CD4-positive, alpha-beta T cell treated with Interleukin-15 for 1 hour (primary cell): ENCODE data around the gene C10orf71.

Source experiments
- DNase-seq: peaks from one replicate; pipeline ENCODE4 v3.0.0-alpha.2; 2020

C10orf71 gene, protein sequence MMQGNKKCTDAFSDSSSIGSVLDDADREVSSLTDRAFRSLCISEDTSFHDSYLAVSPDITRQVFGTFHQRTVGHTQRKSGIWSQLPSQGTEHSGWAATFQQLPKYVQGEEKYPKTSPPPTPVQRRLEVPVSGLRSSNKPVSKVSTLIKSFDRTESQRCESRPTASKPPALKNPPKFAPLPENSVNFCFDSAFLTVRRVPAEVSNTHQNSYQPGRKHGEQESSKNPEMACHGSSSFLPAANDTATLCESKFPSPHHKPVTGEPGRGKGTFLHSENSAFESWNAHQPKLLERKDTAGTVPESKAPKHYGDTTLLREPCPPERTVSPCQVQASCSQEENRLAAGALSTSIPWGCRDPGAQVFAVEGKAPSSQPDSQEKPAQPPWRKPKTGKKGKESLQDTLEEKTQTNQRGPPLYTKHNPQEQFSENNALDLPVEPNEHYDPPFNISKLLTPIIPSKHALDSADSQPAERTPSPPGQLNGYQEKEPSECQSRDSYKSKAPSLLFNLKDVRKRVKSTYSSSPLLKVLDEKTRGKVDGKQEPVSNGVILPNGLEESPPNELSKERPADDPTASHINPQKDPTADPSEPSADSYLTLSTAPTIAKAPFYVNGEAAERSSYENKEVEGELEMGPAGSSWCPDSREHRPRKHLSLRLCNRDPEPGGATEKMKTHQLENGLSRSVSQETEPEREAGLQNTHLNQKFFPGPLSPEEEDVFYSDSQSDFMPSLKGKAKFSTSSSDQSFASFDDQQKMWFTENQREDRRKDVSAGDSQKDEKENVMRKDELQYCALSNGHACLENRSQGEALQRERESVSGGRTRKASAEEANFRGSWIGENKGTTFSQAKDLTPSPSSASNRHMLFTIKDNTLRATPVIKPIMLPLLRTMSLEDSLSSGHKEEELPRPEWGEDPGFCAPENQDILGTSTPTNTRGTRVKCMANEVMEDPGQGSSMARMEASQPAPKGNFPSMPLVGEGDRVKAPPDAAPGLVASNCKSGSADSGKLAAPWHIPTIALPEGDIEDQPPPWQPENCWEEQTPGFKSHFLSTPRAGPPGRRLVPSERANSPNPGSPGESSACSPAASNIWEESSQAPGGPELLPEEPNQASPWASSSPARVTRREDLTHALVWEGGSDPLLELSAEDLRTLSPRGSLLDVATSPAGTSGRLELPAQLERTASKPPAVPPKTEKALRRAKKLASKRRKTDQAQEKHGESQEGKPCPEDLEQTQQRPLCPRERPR (N-terminal part only)

DNA sequence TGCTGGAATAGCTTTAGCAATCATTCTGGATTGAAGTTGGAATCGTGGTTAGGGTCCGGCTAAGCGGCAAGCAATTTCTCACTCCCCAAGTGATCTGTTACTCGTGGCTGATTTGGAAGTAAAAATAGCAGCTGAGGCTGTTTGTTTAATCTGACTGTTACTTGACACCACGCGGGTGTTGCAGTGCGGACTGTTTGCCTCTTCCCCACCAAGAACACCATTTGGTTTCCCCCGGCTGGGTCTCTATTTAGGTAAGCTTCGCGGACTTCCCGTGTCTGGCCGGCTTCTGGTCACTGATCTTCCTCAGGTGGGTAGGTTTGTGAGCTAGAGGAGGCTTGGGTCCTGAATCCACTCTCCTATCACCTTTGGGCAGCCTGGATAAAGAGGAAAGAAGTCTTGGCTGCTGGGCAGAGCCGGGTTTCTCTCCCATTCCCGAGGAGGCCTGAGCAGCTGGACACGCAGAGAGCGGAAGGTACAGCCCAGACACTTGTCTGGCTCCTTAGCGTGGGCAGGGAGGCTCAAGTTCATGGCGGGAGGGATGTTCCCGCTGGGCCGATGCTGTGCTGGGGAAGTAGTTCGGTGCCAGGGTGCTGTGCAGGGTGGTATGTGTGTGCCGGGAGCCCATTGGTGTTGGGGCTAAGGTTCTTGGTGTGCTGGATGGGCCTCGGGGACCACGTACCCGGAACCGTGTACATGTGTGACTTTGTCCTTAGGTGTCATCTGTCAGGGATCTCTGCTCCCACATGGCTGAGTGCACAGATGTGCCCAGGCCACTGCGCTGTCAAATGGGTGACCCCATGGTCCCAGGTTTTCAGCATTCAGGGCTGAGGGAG, at the start of gene C10orf71:
Gene C10orf71, plus strand, starts transcription at position 188 of the 833 bp plus-strand sequence. CDS start 23,376 bp downstream, outside the sequence.
- no peak for DNase-seq

DNA sequence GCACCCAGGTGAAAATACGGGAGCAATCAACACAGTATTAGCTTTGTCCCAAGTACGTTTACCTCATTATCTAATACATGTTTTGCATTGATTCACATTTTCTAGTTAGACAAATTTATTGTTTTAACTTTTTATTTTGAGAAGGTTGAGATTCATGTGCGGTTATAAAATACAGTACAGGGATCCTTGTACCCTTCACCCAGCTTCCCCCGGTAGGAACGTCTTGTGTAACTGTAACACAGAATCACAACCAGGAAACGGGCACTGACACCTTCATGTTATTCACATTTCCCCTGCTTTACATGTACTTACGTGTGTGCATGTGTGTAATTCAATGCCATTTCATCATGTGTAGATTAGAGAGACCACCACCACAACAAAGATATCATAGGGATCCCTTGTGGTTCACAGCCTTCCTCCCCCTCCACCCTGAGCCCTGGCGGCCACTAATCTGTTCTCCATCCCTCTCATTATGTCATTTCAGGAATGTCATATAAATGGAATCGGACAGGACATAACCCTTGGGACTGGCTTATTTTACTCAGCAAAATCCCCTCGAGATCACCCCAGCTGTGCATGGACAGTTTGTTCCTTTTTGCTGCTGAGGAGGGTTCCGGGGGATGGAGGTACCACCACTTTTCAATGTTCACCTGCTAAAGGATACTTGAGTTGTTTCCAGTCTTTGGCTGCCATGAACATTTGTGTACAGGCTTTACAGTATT, 46.5 kb upstream of the C10orf71 start:
- DNase-seq: no peak

DNA sequence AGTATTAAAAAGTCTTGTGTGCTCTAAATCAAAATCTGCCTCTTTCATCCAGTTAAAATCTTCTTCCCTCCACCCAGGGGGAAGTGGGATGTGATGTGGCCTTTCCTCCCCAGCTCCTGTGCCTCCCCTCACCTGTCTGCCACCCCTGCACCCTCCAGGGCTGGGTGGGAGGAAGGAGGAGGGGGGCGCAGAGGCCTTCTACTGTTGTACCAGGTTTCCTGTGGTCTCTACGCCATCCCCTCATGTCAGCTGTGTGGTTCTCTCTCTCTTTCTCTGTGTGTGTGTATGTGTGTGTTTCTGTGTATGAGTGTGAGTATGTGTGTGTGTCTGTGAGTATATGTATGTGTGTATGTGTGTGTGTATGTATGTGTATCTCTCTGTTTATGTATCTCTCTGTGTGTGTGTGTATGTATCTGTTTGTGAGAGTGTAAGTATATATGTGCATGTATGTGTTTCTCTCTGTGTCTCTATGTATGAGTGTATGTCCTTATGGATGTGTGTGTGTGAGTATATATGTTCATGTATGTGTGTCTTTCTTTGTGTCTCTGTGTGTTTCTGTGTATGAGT, 45.5 kb upstream of the C10orf71 start:
- DNase-seq: no peak

- DNase-seq: no peak
Observed at GRCh38 chr10:49254150-49254549, 44.8 kb upstream of the C10orf71 start.

GRCh38 chr10:49254556-49255318, 44.2 kb upstream of the C10orf71 start:
- peak; percentile 76 for DNase-seq

DNA sequence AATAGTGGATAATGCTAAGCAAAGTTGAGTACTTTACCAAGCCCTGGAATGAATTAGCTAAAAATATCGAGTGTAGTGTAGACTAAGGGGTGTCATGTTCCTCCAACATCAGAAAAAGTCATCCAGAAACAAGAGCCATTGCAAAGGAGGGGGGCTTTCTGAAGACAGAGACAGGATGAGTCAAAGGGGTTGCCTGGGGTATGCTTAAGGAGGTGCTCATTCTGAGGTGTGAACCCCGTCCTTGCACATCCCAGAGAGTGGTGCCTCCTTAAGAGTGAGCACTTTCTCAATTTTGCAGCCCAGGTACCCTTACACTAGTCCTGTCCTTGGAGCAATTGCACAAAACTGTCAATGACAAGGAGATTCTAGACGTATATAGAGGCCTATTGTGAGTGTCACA, 43.1 kb upstream of the C10orf71 start:
- DNase-seq: no peak

DNA sequence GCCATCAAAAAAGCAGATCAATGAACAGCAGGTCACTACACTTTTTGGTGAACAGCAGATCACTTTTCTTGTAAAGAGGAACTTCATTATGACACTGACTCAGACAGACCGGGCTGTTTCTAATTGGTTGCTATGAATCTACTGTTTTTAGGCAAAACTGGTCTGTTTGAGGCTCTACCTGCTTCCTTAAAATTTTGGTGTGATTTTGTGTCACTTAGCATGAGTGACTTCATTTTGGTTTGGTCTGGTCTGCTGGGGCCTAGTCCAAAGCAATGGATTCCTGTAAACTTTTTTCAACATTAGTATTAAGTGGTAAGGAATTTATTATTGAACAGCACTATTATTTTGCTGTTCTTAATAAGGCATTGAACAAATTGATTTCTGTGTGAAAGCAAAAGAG, 41.8 kb upstream of the C10orf71 start:
- no peak for DNase-seq

DNA sequence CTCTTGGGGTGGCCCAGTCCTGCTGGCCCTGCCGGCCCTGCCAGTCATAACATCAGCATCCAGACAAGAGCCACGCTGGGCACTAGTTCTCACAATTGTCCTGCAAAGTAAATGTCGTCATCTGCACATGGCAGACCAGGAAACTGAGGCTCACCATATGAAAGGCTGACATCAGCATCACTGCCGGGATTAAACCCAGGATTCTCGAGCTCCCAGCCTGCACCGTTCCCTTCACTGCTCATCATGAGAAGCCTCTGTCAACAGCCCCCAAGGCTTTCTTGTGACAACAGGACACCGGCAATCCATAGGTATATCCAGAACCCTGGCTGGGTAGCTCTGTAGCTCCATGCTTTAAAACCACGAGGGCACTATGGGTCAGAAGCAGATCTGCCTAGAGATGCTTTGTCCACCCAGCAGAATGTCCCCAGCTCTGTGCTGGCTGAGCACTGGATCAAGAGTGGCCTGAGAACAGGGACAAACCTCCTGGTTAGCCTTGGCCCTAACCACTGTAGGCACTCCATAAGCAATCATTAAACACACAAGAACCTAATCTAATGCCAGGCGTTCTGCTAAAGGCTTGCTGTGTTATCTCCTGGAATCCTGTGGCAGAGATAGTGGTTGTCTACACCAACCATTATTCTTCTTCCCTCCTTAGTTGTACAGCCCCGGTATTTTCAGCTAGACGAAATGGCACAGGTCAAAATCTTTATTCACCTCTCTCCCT, 41.2 kb upstream of the C10orf71 start:
- no peak for DNase-seq

- no peak for DNase-seq
Observed at GRCh38 chr10:49258350-49258683, 40.7 kb upstream of the C10orf71 start.

GRCh38 chr10:49260644-49261296, 38.2 kb upstream of the C10orf71 start:
- DNase-seq: no peak

DNA sequence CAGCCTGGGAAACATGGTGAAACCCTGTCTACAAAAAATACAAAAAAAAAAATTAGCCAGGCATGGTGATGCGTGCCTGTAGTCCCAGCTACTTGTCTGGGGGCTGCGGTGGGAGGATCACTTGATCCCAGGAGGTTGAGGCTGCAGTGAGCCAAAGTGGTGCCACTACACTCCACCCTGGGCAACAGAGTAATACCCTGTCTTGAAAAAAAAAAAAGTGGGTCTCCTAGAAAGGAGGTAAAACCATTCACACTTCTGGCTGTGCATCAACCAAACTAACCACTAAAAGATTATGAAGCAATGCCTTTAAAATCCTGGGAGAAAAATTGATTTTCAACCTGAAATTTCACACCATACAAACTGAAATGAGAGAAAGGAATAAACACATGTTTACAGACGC, 35.4 kb upstream of the C10orf71 start:
- DNase-seq: no peak

GRCh38 chr10:49264177-49264677, 34.7 kb upstream of the C10orf71 start:
- DNase-seq: no peak

DNA sequence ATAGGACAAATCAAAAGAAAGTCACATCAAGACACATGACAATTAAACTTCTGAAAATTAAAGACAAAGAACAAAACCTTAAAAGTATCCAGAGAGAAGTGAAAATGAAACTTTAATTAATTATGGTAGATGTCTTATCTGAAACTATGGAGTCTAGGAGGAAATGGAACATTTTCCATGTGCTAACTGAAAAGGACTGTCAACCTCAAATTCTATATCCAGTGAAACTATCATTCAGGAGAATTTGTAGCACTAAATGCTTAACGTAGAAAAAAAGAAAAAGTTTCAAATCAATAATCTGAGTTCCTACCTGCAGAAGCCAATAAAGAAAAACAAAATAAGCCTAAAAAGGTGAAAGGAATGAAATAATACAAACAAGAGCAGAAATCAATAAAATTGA, 33.1 kb upstream of the C10orf71 start:
- DNase-seq: no peak

DNA sequence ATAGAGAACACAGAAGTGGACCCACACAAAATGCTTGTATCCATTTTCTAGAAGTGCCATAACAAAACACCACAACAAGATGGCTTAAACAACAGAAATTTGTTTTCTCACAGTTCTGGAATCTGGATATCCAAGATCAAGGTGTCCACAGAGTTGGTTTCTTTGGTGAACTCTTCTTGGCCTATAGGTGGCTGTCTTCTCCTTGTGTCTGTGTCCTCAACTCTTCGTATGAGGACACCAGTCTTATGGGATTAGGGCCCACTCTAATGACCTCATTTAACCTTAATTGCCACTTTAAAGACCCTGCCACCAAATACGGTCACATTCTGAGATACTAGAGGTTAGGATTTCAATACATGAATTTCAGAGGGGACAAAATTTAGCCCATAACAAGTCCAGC, 30.8 kb upstream of the C10orf71 start:
- DNase-seq: no peak

GRCh38 chr10:49269523-49269922, 29.4 kb upstream of the C10orf71 start:
- DNase-seq: no peak

DNA sequence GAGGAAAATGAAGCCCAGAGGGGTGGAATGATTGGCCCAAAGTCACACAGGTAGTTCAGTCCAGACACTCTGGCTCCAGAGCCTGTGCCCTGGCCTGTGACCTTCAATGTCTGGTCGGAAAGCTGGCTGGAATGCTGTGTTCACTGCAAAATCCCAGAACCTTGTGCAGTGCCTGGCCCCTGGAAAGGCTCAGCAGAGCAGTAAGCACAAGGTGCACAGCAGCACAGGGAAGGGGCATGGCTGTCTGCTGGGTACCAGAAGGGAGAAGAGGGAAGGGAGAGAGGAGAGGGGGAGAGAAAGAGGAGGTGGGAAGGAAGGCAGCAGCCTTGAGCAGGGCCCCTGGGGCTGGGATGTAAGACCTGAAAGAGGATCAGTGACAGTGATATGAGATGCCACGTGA, 28.4 kb upstream of the C10orf71 start:
- DNase-seq: no peak

DNA sequence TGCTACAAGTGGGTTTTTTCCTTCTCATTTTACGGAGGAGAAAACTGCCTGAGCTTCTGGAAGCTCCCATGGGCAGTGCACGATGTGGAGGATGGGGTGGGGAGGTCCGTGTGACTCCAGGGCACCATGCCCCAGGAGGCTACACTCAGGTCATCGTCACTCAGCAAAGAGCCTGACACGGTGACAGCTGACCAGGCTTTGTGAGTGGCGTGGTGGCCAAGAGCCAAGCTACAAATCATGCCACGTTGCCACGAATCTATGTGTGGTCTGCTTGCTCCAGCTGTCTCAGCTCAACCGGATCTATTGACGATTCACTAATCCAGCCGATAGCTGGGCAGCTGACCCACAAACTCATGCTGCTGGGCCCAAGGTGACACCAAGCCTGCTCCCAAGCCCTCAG, 27.6 kb upstream of the C10orf71 start:
- DNase-seq: no peak

GRCh38 chr10:49272251-49273081, 26.5 kb upstream of the C10orf71 start:
- no peak for DNase-seq
